Measurements from ENCODE around the gene TCL1A. TPM values are rescaled to one million over a fixed set of nuclear protein-coding genes. Genes with fewer than 3 reads are reported as not detected.

Gene TCL1A
- total and polyA plus RNA-seq, 4 experiments from 2014 or later, result 0.71 TPM; not detected in 3

DNA sequence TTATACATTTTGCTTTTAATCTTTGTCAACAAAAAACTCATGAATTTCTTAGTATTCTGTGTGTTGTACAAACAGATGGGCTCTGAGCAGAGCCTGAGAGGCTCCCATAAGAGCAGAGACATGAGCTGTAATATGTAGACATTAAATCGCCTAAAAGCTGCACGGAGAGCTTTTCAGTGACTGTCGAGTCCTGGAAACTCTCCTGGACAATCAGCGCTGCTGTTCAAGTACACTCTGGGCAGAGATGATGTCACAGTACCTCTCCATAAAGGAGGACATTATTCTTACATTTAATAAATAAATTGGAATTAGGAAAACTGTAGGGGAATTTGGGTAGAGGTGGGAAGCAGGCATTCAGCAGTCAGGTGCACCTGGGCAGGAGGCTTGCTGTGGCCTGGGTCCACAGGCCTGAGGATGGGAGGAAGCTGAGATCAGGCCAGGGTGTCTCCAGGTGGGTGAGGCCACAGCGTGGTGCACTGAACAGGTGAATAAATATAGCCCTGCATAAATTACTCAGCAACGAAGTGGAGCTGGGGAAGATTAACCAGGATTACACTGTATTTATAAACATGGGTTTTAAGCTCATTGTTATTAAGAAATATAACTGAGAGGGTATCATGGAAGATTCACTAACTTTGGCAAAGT, 13.3 kb upstream of the TCL1A start:
- H3K36me3 Mint-ChIP-seq, result no peaks in the 10 kb centered on the region
- H3K4me1 ChIP-seq (ENCODE audit: insufficient read depth, low read length), result no peaks in the 10 kb centered on the region
- CTCF ChIA-PET (ENCODE audit: partially characterized antibody), result no interaction called here

DNA sequence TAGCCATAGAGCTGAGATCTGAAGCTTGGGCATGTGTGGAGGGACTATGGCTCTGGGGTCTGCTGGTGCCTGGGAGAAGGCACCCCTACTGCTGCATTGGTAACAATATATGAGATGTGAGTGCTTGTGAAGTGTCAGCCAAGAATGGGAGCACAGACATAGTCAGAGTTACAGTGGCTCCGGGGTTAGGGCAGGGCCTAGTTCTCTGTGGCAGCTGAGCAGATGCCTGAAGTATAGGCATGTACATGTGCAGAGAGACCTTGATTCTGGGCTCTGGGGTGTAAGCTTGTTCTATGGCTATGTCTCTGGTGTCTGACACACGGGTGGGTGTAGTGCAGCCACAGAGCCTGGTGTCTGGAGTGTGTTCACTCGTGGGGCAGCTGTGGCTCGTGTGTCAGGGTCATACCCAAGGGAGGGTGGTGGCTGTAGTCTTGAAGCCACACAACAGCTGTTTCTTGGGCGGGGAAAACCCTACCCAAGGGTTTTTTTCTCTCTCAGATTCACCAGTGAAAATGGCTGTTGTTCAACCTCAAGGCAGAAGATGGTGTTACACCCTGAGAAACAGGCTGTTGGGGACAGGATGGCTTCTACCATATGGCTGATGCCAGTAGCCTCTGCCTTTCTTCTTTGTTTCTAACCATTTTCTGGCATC, 11.9 kb upstream of the TCL1A start:
- DNase-seq, result no peak
- intact Hi-C loops (cut with micrococcal nuclease), result no loop called here
- H3K27me3 ChIP-seq (ENCODE audit: insufficient read depth, low read length), result peaks cover 11% of the 10 kb centered on the region
- H3K27me3 Mint-ChIP-seq, result peaks cover 21 to 30% of the 10 kb centered on the region in 2 donors
- peaks cover 0 to 27% (median 16%) of the 10 kb centered on the region in 8 donors for H3K9me3 Mint-ChIP-seq
- no peaks in the 10 kb centered on the region for H3K4me1 Mint-ChIP-seq
- H3K27ac Mint-ChIP-seq, result no peak overlapping the region
- H3K36me3 Mint-ChIP-seq, result no peaks in the 10 kb centered on the region
- H3K4me3 ChIP-seq (ENCODE audit: low read length in 2 of 2), result no peak overlapping the region
- ChIA-PET CTCF (ENCODE audit: partially characterized antibody) (no interaction called here), POLR2A (ENCODE audit: partially characterized antibody) (no interaction called here)
- H3K4me1 ChIP-seq (ENCODE audit: insufficient read depth, low read length), result no peaks in the 10 kb centered on the region
- no peak overlapping the region for H3K4me3 Mint-ChIP-seq
- no peaks in the 10 kb centered on the region for H3K9me3 ChIP-seq (ENCODE audit: control insufficient read depth in 1 of 2, low read length in 2 of 2)
- no peak overlapping the region for H3K27ac ChIP-seq (ENCODE audit: low read depth, low read length)
- no peaks in the 10 kb centered on the region for H3K36me3 ChIP-seq (ENCODE audit: insufficient read depth, low read length)

More for the DNA sequence above, 13.3 kb upstream of the TCL1A start:
- intact Hi-C loops (cut with micrococcal nuclease), result no loop called here
- Histone ChIP-seq H3K27ac (ENCODE audit: low read depth, low read length) (no peak overlapping the region), H3K4me3 (ENCODE audit: low read length in 2 of 2) (no peak overlapping the region), H3K36me3 (ENCODE audit: insufficient read depth, low read length) (no peaks in the 10 kb centered on the region), H3K9me3 (ENCODE audit: control insufficient read depth in 1 of 2, low read length in 2 of 2) (no peaks in the 10 kb centered on the region), H3K27me3 (ENCODE audit: insufficient read depth, low read length) (peaks cover 11% of the 10 kb centered on the region)
- H3K9me3 Mint-ChIP-seq, result peaks cover 0 to 23% (median 12%) of the 10 kb centered on the region in 8 donors
- no peaks in the 10 kb centered on the region for H3K4me1 Mint-ChIP-seq
- H3K27me3 Mint-ChIP-seq, result peaks cover 25 to 30% of the 10 kb centered on the region in 2 donors
- no peak overlapping the region for H3K27ac Mint-ChIP-seq
- POLR2A ChIA-PET (ENCODE audit: partially characterized antibody), result no interaction called here
- no peak overlapping the region for H3K4me3 Mint-ChIP-seq
- no peak for DNase-seq

DNA sequence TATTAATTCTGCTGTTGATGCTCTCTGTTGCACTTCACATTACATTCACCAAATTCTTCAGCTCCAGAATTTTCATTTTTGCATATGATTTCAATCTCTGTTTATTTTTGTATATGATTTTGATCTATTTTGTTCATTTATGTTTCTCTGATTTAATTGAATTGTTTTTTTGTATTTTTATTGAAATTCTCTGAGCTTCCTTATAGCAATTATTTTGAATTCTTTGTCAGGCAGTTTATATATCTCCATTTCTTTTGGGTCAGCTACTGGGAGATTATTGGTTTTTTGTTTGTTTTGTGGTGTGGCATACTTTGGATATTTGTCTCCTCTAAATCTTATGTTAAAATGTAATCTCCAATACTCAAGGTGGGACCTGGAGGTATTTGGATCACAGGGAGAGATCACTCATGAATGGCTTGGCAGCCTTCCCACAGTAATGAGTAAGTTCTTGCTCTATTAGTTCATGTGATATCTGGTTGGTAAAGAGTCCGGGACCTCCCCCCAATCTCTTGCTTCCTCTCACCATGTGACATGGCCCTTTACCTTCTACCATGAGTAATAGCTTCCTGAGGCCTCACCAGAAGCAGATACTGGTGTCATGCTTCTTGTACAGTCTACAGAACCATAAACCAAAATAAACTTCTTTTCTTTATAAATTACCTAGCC, 8.7 kb upstream of the TCL1A start:
- intact Hi-C loops (cut with micrococcal nuclease), result no loop called here
- H3K9me3 Mint-ChIP-seq, result peaks cover 0 to 27% (median 15%) of the 10 kb centered on the region in 8 donors
- Histone ChIP-seq H3K27ac (ENCODE audit: low read depth, low read length) (no peak overlapping the region), H3K36me3 (ENCODE audit: insufficient read depth, low read length) (no peaks in the 10 kb centered on the region), H3K9me3 (ENCODE audit: control insufficient read depth in 1 of 2, low read length in 2 of 2) (no peaks in the 10 kb centered on the region), H3K4me3 (ENCODE audit: low read length in 2 of 2) (no peak overlapping the region), H3K27me3 (ENCODE audit: insufficient read depth, low read length) (peaks cover 11% of the 10 kb centered on the region), H3K4me1 (ENCODE audit: insufficient read depth, low read length) (no peaks in the 10 kb centered on the region)
- POLR2A ChIA-PET (ENCODE audit: partially characterized antibody), result no interaction called here
- peaks cover 14% of the 10 kb centered on the region in 2 donors for H3K27me3 Mint-ChIP-seq
- H3K4me1 Mint-ChIP-seq, result peaks cover 0 to 1% (median 0%) of the 10 kb centered on the region in 4 donors
- H3K36me3 Mint-ChIP-seq, result no peaks in the 10 kb centered on the region
- no peak overlapping the region for H3K4me3 Mint-ChIP-seq
- CTCF ChIA-PET (ENCODE audit: partially characterized antibody), result no interaction called here
- H3K27ac Mint-ChIP-seq, result no peak overlapping the region
- DNase-seq, result no peak

GRCh38 chr14:95712398-95712797, 1.5 kb downstream of the TCL1A start:
- Mint-ChIP-seq H3K27me3 (peaks cover 10 to 16% of the 10 kb centered on the region in 2 donors), H3K9me3 (no peaks in the 10 kb centered on the region), H3K4me3 (no peak overlapping the region), H3K4me1 (peaks cover 0 to 2% (median 0%) of the 10 kb centered on the region in 4 donors), H3K36me3 (no peaks in the 10 kb centered on the region), H3K27ac (no peak overlapping the region)
- Histone ChIP-seq H3K9me3 (ENCODE audit: control insufficient read depth in 1 of 2, low read length in 2 of 2) (no peaks in the 10 kb centered on the region), H3K27ac (ENCODE audit: low read depth, low read length) (no peak overlapping the region), H3K4me1 (ENCODE audit: insufficient read depth, low read length) (no peaks in the 10 kb centered on the region), H3K36me3 (ENCODE audit: insufficient read depth, low read length) (no peaks in the 10 kb centered on the region), H3K27me3 (ENCODE audit: insufficient read depth, low read length) (no peaks in the 10 kb centered on the region), H3K4me3 (ENCODE audit: low read length in 2 of 2) (no peak overlapping the region)
- ChIA-PET CTCF (ENCODE audit: partially characterized antibody) (no interaction called here), POLR2A (ENCODE audit: partially characterized antibody) (no interaction called here)
- DNase-seq, result no peak
- intact Hi-C loops (cut with micrococcal nuclease), result no loop called here

GRCh38 chr14:95711476-95712176, 2.3 kb downstream of the TCL1A start:
- intact Hi-C loops (cut with micrococcal nuclease), result no loop called here
- Mint-ChIP-seq H3K27ac (no peak overlapping the region), H3K4me3 (no peak overlapping the region), H3K36me3 (no peaks in the 10 kb centered on the region), H3K4me1 (peaks cover 0 to 2% (median 0%) of the 10 kb centered on the region in 4 donors), H3K9me3 (no peaks in the 10 kb centered on the region), H3K27me3 (peaks cover 11 to 17% of the 10 kb centered on the region in 2 donors)
- DNase-seq, result no peak
- Histone ChIP-seq H3K36me3 (ENCODE audit: insufficient read depth, low read length) (no peaks in the 10 kb centered on the region), H3K4me3 (ENCODE audit: low read length in 2 of 2) (no peak overlapping the region), H3K27me3 (ENCODE audit: insufficient read depth, low read length) (no peaks in the 10 kb centered on the region), H3K9me3 (ENCODE audit: control insufficient read depth in 1 of 2, low read length in 2 of 2) (no peaks in the 10 kb centered on the region), H3K4me1 (ENCODE audit: insufficient read depth, low read length) (no peaks in the 10 kb centered on the region), H3K27ac (ENCODE audit: low read depth, low read length) (no peak overlapping the region)
- ChIA-PET CTCF (ENCODE audit: partially characterized antibody) (no interaction called here), POLR2A (ENCODE audit: partially characterized antibody) (no interaction called here)

- Mint-ChIP-seq H3K4me1 (peaks cover 0 to 2% (median 0%) of the 10 kb centered on the region in 4 donors), H3K4me3 (no peak overlapping the region), H3K36me3 (no peaks in the 10 kb centered on the region), H3K27me3 (peaks cover 16% of the 10 kb centered on the region in 2 donors), H3K9me3 (no peaks in the 10 kb centered on the region), H3K27ac (no peak overlapping the region)
- H3K27ac ChIP-seq (ENCODE audit: low read depth, low read length), result no peak overlapping the region
- ChIA-PET POLR2A (ENCODE audit: partially characterized antibody) (no interaction called here), CTCF (ENCODE audit: partially characterized antibody) (interaction anchor here (1.0 kb wide), 1 partner anchor 23 kb away, joined by 3 read pairs; no protein-coding TSS in a partner anchor)
- H3K9me3 ChIP-seq (ENCODE audit: control insufficient read depth in 1 of 2, low read length in 2 of 2), result no peaks in the 10 kb centered on the region
- no peaks in the 10 kb centered on the region for H3K4me1 ChIP-seq (ENCODE audit: insufficient read depth, low read length)
- H3K36me3 ChIP-seq (ENCODE audit: insufficient read depth, low read length), result no peaks in the 10 kb centered on the region
- H3K4me3 ChIP-seq (ENCODE audit: low read length in 2 of 2), result no peak overlapping the region
- no peak for DNase-seq
- H3K27me3 ChIP-seq (ENCODE audit: insufficient read depth, low read length), result no peaks in the 10 kb centered on the region
- intact Hi-C loops (cut with micrococcal nuclease), result no loop called here
Observed at GRCh38 chr14:95710106-95710505, 3.8 kb downstream of the TCL1A start.

GRCh38 chr14:95707327-95707726, 6.6 kb downstream of the TCL1A start:
- Mint-ChIP-seq H3K4me1 (no peaks in the 10 kb centered on the region), H3K4me3 (no peak overlapping the region), H3K9me3 (no peaks in the 10 kb centered on the region), H3K27ac (no peak overlapping the region), H3K27me3 (peaks cover 15 to 22% of the 10 kb centered on the region in 2 donors), H3K36me3 (no peaks in the 10 kb centered on the region)
- CTCF ChIA-PET (ENCODE audit: partially characterized antibody), result no interaction called here
- H3K27ac ChIP-seq (ENCODE audit: low read depth, low read length), result no peak overlapping the region
- intact Hi-C loops (cut with micrococcal nuclease), result no loop called here
- H3K27me3 ChIP-seq (ENCODE audit: insufficient read depth, low read length), result no peaks in the 10 kb centered on the region
- DNase-seq, result no peak
- no peak overlapping the region for H3K4me3 ChIP-seq (ENCODE audit: low read length in 2 of 2)
- H3K4me1 ChIP-seq (ENCODE audit: insufficient read depth, low read length), result no peaks in the 10 kb centered on the region
- H3K36me3 ChIP-seq (ENCODE audit: insufficient read depth, low read length), result no peaks in the 10 kb centered on the region
- POLR2A ChIA-PET (ENCODE audit: partially characterized antibody), result no interaction called here
- no peaks in the 10 kb centered on the region for H3K9me3 ChIP-seq (ENCODE audit: control insufficient read depth in 1 of 2, low read length in 2 of 2)

Measured in CD4-positive, alpha-beta memory T cell (primary cell).